ENCODE data around the gene CUTA.
"Not testable (repeated sequence)": the region's sequence is repeated elsewhere in the genome, so short reads cannot be mapped to it uniquely, and the experiment has no call there.

Gene CUTA

DNA sequence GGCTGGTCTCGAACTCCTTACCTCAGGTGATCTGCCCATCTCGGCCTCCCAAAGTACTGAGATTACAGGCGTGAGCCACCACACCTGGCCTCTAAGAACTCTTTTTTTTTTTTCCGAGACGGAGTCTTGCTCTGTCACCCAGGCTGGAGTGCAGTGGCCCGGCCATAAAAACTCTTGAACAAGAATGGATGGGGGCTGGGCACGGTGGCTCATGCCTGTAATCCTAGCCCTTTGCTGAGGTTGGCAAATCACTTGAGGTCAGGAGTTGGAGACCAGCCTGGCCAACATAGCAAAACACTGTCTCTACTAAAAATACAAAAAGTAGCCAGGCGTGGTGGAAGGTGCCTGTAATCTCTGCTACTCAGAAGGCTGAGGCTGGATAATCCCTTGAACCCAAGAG is 46.0 kb downstream of the CUTA start:
- H3K36me3 ChIP-seq (ENCODE audit: control insufficient read depth, insufficient read depth, low read length); H3K9me3 ChIP-seq (ENCODE audit: control insufficient read depth, low read length); H3K4me3 ChIP-seq (ENCODE audit: insufficient read depth, low read depth, low read length); H3K27ac ChIP-seq (ENCODE audit: insufficient read depth, low read depth, low read length, poor library complexity, severe bottlenecking); H3K27me3 ChIP-seq (ENCODE audit: control insufficient read depth, insufficient read depth, low read length, poor library complexity, severe bottlenecking): not testable (repeated sequence)
- WGBS, 2 experiments, result 90 to 91% methylated on average over 8 of the region's 8 CpGs
- H3K4me1 ChIP-seq (ENCODE audit: control insufficient read depth, insufficient read depth, low read length), result peaks cover 11% of the 10 kb centered on the region

GRCh38 chr6:33367715-33368025 is 50.2 kb downstream of the CUTA start:
- not testable (repeated sequence) for H3K36me3 ChIP-seq (ENCODE audit: control insufficient read depth, insufficient read depth, low read length); H3K9me3 ChIP-seq (ENCODE audit: control insufficient read depth, low read length); H3K27ac ChIP-seq (ENCODE audit: insufficient read depth, low read depth, low read length, poor library complexity, severe bottlenecking); H3K27me3 ChIP-seq (ENCODE audit: control insufficient read depth, insufficient read depth, low read length, poor library complexity, severe bottlenecking); H3K4me3 ChIP-seq (ENCODE audit: insufficient read depth, low read depth, low read length)
- 82 to 91% methylated on average over 5 of the region's 5 CpGs for WGBS, 2 experiments
- peaks cover 18% of the 10 kb centered on the region for H3K4me1 ChIP-seq (ENCODE audit: control insufficient read depth, insufficient read depth, low read length)

- Histone ChIP-seq H3K4me3 (ENCODE audit: insufficient read depth, low read depth, low read length) (no peak overlapping the region), H3K27ac (ENCODE audit: insufficient read depth, low read depth, low read length, poor library complexity, severe bottlenecking) (no peak overlapping the region), H3K36me3 (ENCODE audit: control insufficient read depth, insufficient read depth, low read length) (no peaks in the 10 kb centered on the region), H3K4me1 (ENCODE audit: control insufficient read depth, insufficient read depth, low read length) (peaks cover 13% of the 10 kb centered on the region), H3K9me3 (ENCODE audit: control insufficient read depth, low read length) (no peaks in the 10 kb centered on the region), H3K27me3 (ENCODE audit: control insufficient read depth, insufficient read depth, low read length, poor library complexity, severe bottlenecking) (no peaks in the 10 kb centered on the region)
- WGBS, 2 experiments, result 89 to 93% methylated on average over 7 to 8 of the region's 8 CpGs
Measured at GRCh38 chr6:33367009-33367714, 50.7 kb downstream of the CUTA start.
